ENCODE data around the gene SMARCC1.

The SMARCC1 gene

DNA sequence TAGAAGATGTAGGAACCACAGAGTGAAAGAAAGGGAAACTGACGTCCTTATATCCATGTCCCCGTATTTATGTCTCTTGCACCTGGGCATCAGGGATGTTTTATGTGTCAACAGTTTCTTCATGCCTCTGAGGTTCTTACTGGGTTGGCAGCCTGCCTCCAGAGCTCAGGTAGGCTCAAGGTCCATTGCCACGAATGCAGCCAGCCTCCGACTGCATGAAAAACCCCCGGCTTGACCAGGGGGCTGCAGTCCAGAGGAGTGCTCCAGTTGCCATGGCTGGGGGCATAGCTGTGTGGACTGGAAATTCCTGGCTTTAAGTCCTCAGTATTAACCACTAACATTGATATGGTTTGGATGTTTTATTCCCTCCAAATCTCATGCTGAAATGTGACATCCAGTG, 200.3 kb downstream of the SMARCC1 start:
- DNase-seq = no peak

DNA sequence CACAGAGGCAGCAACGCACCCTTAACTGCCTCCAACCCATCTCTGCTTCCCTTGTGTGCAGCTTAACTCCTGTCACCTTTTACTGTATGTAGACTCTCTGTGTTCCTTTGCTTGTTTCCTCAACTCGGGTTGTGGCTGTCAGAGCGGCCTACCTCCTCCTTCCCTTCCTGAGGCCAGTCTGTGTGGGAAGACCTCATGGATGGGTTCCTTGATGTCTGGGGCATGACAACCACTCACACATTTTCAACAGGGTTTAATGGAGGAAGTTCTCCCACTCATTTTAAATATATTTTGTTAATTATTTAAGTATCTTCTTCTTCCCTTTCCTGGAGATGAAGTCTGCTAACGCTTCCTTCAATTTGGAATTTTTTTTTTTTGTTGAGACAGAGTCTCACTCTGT, 201.2 kb downstream of the SMARCC1 start:
- DNase-seq = peak in 1 of 2 experiments; percentile 13

DNA sequence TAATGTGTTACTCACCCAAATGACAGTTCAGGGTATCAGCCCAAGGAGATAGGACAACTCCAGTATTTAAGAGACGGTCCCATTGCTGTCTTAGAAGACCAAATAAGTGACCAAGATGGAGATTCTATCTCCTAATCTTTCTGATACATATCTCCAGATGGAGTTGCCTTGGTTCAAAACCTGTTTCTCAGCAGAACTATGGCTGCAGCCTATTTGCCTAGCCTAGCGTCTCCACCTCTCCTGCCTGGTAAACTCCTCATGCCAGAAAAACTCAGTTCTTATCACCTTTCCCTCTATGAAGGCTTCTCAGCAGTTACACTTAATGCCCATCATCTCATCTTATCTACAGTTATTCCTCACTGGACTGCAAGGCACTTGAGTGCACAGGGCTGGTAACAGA, 201.8 kb downstream of the SMARCC1 start:
- DNase-seq = peak in 1 of 2 experiments; percentile 18

DNA sequence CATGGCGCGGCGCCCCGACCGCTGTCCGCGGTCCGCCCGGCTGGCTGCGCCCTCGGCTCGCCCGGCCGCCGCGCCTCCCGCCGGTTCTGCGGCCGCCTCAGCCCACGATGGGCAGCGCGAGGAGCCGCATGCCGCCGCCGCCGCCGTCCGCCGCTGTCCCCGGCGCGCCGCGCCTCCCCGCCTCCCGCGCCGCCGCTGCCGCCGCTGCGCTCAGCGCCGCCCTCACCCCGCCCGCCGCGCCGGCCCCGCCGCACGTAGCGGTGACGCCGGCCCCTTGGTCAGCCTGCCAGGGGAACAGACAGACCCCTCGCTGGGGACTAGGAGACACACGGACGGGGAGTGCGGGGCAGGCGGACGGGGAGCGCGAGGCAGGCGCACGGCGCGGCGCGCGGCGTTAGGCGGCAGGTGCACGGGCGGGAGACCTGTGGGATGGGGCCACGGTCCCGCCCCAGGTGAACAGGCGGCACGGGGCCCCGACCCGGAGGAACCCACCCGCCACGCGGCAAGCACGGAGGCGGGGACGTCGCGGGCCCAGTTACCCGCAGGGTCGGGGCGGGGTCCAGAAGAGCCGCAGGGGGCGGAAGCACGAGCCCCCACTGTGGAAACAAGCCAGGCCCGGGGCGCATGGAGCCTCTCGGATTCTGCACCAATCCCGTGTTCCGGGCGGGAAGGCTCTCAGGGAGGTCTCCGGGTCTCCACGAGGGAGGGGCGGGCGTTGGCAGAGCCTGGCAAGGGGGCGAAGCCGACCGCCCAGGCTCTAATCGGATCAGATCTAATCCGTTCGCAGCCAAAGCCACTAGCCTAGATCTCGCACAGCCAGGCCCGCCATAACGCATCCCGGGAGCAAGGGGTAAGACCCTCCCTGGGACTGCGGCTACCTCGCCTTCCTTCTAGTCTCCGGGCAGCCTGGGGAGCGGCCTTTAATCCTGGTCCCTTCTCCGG, 202.7 kb downstream of the SMARCC1 start, which contains the start of gene CSPG5:
Gene CSPG5, minus strand, starts transcription at position 175 of the 942 bp plus-strand sequence. Its CDS starts 172 bp downstream, at position 3.
- DNase-seq = peak in 1 of 2 experiments; percentile 57

DNA sequence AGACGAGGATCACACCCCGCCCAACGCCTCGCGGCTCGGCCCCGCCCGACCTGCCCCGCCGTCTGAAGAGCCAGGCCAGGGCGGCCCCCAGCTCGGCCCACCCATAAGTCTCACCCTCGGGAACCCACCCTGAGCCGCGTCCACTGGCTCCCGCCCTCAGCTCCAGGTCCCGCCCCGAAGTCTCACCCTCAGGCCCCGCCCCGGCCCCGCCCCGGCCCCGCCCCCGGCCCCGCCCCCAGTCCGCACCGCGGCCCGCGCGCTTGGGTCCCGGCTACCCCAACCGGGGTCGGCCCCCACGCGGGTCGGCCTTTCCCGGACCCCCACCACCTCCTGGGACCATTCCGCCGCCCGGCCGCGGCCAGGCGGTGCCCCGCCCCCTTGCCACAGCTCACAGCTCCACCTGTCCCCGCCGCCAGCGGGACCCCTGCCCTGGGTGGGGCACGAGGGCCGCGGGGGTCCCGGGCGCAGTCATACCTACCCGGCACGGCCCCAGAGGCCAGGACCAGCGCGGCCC, 203.5 kb downstream of the SMARCC1 start:
- DNase-seq = peak in 1 of 2 experiments; percentile 44

DNA sequence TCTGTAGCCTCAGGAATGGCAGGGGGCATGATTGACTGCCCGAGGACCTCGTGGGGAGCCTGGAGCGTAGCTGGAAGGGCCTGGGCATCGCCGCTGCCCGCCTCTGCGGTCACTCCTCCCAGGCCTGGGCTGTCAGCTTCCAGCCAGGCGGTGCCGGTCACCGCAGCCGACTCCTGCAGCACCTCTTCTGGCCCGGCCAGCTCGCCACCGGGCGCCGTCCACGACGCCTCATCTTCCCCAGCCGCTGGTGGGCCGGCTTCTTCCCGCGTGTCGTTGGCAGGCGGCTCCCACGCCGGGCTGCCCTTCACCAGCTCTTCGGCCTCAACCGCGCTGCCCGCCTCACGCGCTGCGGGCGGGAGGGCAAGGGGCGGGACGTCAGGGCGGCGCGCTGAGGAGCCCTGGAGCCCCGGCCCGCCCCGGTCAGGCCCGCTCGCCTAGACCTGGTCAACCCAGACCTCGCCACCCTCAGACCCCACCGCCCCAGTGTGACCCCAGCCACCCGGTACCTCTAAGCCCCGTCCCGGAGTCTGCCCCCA, 204.0 kb downstream of the SMARCC1 start:
- peak in 1 of 2 experiments; percentile 44 for DNase-seq

DNA sequence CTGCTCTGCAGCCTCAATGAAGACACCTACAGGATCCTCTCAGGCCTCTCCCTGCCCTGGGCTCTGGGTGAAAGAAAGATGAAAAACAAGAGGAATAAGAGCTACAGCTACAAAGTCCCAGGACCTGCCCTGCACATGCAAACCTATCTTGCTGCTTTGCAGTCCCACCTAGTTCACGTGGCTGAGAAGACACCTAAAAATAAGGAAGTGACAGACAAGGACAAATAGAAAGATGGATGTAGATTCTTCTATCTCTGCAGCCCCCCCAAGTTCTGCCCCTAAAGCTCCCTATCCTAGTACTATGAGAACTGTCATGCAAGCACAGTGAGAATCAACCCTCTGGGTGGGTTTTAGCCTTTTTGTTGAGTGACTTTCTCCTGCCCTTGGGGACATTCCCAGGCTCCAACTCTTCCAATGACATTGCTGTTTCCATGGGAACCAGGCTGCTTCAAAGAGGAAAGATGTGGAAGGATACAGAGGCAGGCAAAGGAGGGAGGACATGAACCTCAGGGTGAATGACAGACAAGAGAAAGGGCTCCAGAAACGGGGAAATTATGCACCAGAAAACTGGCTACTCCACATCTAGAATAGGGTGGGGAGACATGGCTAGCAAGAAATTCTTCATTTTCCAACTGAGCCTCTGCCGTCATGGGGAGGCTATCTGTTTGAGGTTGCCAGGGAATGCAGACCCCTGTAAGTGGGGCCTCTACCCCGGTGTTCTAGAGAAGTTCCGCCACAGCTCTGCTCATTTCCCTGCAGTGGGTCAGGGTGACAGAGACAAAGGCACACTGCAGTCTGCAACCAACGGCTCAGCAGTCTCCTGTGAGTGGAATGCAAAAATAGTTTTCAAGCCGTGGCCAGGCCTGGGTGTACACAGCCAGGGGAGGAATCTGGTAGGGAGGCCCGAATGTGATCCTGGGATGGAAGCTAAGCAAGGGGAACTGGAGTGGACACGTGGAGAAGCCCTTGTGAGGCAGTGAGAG, 208.2 kb downstream of the SMARCC1 start:
- DNase-seq = no peak

DNA sequence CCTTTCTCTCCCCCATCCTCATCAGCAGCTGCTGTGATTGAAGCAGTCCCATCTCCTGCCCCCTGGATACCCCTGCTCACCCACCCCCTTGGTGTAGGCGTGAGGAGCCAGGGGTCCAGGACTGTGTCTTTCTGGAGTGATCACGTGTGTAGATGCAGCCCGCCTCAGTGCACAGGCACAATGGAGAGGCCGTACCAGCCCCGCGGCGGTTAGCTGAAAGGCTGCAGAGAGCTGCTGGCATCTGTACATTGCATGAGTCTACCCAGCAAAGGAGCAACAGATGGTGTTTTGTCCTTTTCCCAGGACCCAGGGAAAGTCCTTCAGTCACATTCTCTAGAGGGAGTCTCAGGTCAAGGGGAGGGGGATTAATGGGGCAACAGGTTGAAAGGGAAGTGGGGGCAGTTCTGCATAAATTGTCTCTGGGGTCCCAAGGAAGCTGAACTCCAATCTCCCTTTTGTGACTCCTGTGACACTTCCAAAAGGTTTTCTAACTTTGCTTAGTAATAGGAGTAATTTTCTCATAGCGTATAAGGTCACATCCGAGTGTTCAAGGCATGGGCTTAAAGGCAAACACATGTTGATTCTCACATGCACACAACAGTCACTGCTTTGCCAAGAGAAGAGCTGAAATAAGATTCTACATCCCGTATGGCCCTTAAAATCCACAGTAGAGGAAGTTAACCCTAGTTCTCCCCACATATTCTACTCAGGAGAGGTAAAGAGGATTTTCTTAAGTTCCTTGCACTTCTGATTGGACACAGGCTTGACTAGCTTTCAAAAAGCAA, 210.1 kb downstream of the SMARCC1 start:
- peak in 1 of 2 experiments; percentile 8 for DNase-seq

DNA sequence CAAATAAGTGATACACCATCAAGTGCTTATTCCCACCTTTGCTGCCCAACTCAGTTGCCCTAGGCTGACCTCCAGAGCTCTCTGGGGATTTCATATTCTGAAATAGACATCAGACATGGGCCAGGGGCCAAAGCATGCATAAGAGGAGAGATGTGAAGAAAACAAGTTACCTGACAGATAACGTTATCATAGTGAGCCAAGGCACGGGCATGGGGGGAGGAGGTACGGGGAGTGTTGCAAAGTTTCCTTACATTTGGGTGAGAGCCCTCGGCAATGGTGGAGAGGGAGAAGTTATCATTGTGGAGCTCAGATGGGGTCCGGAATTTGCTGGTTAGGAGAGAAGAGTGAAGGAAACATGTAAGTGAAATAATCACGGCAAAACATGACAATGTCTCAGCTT, 212.8 kb downstream of the SMARCC1 start:
- DNase-seq = no peak

DNA sequence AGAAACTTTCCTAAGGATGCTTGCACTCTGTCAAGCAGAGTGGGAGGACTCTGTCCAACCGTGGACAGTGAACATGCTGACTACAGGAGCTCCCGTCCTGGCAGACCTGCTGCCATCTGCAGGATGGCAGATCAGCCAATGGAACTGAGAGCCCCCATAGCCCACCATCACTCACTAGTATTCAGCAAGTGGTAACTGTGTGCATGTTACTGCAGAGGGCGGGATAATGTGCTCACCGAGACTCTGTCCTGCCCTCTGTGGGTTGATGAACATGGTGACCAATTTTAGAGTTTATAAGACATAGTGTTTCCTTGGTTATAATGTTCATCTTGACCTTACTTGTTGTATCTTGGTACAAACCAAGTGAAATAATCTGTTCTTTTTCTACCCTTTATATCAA, 214.5 kb downstream of the SMARCC1 start:
- DNase-seq = no peak

DNA sequence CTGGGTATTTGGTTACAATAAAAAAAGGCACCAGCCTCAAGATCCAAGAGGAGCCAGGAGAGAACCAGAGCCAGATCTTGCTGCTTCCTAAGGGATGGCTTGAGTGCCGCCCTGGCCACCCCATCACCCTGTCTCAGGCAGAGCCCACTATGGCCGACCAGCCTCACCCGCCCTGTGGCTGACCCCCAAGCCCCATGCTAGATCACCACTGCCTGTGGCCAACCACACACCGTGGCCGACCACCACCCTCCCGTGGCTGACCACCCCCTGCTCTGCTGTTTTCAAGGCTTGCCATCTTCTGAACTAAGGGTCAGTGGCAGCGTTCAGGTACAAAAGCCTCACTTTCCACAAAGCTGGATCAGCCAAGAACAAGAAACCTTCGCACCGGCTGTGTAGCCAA, 215.0 kb downstream of the SMARCC1 start:
- DNase-seq = no peak

DNA sequence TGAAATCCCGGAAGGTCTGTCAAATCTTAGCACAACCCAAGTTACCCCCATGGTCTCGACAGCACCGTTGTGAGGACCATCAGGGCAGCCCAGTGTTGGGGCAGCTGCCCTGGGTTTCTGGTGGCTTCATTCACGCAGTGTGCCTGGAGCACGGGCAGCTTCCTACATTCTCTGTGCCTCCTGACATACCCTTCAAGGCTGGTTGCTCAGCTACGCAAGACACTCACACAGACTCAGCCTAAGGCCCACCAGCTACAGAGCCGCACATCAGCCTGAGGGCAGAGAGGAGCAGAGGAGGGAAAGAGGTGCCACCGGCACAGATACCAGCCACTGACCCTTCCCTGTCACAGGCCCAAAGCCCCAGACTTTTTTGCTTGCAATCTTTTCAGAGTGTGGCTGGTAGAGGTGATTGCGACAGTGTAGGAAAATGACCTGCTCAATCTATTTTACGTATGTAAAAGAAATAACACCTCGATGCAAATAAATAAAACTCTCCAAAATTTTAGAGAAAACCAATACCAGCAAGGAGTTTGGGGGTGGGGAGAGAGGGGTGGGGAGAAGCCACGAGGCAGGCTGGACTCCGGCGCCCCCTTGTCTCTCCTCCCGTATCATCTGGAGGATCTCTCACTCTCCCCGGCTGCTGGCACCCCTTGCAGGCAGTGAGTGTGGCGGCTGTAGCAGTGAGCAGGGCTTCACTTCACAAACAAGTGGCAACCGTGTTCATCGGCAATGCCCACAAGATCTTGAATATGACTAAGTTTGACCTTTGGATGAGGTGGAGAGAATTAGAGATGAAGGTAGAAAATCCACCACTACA, 215.8 kb downstream of the SMARCC1 start:
- DNase-seq = no peak

DNA sequence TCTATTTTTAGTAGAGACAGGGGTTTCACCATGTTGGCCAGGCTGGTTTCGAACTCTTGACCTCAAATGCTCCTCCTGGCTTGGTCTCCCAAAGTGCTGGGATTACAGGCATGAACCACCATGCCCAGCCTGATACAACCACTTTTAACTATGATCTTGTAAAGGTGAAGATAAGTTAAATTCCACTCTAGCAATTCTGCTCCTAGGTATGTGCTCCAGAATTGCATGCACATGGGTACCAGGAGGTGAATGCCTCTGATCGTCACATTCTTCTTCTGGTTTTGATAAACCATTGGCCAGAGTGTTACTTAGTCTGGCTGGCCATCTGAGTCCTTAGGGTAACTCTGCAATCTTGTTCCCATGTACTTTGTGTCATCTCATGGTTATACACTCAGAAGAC, 225.3 kb downstream of the SMARCC1 start:
- no peak for DNase-seq

DNA sequence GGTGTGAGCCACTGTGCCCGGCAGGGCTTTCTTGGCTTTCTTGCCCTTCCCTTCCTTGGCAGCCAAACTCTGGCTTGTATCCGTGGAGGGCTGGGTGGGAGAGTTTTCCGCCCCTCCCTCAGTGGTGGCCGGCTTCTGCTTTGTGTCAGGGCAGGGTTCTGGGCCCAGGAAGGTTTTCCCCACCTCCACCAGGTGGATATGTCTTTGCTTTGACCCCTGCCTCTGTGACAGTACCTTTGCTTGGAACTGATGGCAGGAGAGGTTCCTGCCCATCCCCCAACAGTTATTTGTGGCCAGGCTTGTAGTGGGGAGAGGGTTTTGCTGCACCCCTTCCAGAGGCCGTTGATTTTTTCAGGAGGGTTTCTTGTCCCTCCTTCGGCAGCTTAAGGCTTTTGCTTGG, 227.4 kb downstream of the SMARCC1 start:
- DNase-seq = no peak

DNA sequence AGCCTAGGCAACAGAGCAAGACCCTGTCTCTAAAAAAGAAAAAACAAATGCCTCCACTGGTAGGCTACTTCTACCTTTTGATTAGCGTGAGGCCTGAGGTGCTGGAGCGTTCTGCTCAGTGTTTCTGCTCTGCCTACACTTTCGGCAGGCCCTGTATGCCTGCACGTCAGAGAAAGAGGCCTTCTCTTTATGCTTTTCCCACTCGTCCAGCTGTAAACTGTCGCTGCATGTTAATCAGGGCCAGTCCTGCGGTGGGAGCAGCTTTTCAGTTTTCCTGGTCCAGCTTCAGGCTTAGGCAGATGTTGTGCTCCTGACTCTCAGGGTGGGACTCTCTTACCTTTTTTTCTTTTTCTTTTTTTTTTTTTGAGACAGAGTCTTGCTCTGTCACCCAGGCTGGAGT, 228.3 kb downstream of the SMARCC1 start:
- DNase-seq = no peak

DNA sequence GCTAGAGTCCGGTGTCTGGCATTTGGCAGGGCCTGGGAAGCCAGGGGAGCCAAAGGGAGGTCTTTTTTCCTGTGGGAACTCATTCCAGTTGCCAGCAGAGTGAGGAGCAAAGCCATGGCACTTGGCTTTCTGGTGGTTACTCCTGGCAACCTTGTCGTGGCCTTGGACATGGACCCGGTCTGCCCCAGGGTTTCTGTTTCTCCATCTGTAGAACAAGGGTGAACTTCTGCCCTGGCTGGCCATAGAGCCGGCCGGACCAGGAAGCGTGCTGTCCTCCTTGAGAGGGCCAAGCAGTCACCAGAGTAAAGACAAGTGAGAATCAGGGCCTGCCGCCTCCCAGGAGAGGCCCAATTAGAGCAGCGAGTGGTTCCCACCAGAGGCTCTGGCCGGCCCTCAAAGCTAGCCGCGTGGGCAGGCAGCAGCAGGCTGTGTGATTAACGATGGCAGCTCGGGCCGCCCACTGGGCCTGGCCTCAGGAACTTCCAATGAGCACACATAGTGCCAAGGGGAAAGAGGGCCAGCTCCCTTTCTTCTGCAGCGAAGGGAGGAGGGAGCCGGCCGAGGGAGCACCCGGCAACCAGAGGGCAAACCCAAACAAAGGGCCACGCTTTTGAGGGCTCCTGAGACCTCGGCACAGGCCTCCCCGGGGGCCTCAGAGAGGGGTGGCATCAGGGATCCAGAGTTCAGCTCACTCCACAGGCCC, 239.1 kb downstream of the SMARCC1 start:
- DNase-seq = no peak

DNA sequence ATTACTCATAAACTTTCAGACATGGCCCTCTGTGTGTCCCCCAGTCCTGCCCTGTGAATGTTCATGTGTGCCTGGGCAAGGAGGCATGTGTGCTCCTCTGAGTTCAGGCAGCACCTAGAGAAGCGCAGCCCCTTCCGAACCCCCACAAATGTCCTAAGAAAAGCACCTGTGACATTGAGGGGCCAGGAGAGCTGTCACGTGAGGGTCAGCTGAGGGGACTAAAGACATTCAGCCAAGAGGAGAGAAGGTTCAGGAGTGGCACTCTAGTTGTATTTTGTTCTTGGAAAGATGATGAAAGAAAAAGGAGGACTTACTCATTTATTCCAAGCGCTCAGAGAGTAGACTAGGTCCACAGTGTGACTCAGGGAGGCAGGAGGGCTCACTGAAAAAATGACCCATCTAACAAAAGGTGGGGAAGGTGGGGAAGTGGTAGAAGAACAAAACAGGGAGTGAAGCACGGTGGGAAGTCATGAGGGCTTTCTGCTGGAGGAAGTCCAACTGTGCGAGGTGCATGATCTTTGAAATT, 240.0 kb downstream of the SMARCC1 start:
- DNase-seq = no peak

DNA sequence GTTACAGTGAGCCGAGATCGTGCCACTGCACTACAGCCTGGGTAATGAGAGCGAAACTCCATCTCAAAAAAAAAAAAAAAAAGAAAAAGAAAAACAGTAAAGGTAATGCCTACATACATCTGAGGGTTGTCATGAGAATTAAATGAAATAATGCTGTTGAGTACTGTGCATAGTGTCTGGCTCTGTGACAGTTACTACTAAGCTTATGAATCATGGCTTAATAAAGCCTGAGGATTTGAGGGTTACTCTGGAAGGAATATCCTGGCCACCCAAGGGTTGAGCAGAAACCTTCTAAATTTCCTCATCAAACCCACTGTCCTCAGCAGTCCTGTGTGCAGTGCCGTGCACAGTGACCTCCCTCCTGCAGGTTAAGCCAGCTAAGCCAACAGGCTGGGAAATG, 241.4 kb downstream of the SMARCC1 start:
- DNase-seq = no peak

DNA sequence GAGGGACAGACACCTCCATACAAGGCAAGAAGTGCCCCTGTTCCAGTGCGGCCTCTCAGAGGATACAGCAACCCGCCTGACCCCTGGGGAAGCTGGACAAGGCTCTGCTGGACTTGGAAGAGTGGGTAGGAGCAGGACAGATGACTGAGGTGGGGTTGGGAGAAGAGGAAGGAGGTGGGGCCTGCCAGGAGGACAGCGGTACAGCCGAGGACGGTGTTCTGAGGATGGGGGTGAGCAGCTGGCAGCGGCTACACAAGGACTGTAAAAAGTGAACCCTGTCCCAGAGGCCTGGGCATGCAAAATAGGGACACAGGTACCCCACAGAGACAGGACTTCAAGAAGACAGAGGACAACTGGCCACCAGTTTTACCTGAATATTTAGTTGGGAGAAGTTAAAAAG, 244.7 kb downstream of the SMARCC1 start:
- DNase-seq = no peak

DNA sequence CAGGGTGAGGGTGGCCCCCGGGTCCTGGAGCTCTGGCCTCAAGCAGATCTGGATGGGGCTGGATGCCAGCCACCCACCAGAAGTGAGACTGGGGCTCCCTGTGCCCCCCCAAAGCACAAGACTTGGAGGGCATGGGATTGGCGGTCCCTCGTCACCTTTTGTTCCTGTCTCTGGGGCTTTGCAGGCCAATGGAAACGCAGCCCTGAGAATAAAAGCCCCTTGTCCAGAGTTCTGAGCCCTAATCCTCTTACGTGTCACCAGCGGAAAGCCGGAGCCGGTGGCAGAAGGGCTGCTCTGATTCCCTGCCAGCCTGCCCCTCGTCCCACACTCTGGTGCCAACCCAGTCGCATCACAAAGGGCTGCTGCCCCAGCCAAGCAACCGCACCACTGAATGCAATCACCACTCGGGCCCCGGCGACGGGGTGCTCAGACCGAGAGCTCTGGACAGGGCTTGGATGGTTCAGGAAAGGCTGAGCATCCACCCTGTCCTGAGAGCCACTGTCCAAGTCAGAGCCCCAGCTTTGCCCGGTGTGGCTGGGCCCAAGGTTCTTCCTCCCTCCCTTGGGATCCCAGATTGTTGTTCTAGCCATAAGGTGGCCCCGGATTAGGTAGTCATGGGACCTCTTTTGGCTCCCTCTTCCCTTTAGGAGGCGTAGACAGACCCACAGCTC, 245.3 kb downstream of the SMARCC1 start:
- no peak for DNase-seq
